Measurements from ENCODE around the gene KCNK1.
"Not testable (repeated sequence)": the region's sequence is repeated elsewhere in the genome, so short reads cannot be mapped to it uniquely, and the experiment has no call there.

Gene KCNK1

DNA sequence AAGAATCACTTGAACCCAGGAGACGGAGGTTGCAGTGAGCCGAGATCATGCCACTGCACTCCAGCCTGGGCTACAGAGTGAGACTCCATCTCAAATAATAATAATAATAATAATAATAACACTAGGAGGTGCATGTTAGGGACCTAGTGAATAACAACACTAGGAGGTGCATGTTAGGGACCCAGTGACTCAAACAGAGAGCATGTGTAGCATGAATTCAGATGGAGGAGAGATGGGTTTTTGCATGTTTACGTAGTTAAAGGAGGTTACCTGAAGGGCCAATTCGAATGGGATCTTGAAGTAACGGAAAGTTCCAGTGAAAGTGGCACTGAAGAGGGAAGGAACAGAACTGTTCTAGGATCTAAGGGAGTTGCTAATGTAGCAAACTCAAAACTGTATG lies 7.1 kb upstream of the KCNK1 start:
- no peaks in the 10 kb centered on the region for H3K27me3 ChIP-seq (replicated peaks; ENCODE audit: control insufficient read depth, insufficient read depth, low read length, poor library complexity, severe bottlenecking)
- no peak overlapping the region for H3K4me3 ChIP-seq (ENCODE audit: insufficient read depth, low read depth, low read length, poor library complexity, severe bottlenecking)
- H3K9me3 ChIP-seq (ENCODE audit: control insufficient read depth, low read length), result no peaks in the 10 kb centered on the region
- no peaks in the 10 kb centered on the region for H3K4me1 ChIP-seq (ENCODE audit: control insufficient read depth, insufficient read depth, low read length, poor library complexity, severe bottlenecking)
- no peaks in the 10 kb centered on the region for H3K36me3 ChIP-seq (ENCODE audit: control insufficient read depth, insufficient read depth, low read length)
- DNase-seq, result no peak
- no peak overlapping the region for H3K27ac ChIP-seq (ENCODE audit: insufficient read depth, low read length, poor library complexity, severe bottlenecking)

DNA sequence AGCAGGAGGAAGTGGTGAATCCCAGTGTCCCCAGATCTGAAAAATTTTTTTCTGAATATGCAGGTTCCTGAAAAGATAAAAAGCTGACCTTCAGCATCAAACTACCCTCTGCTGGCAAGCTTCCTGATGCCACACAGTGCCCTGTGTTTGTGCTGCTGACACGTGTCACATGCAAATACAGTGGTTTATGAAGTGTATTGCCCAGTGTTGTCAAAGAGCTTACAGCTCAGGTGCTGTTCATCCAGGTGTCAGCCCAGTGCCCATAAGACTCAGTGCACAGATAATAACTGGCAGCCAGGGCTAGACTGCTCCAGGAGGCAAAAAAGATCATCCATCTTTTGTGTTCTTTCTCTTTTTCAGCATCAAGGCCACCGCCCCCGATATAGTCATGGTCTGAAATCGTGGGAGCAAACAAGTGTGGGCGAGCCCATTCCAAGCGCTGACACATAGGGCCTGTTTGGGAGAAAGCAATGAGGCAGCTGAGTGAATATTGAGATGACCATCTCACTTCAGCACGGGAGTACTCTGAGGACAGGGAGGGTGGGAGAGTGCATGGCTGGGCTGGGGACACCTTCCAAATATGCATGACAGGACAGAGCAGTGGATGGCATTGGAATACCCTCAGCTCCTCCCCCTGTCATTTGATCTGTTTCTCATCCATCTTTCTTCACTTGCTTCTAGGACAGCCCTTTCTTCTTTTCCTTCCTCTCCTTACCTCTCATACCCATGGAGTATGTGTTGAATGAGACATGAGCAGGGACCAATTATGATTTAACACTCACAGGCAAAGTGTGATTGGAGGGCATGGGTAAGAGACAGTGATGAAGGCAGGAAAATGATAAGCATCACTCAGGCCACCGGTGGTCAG lies 6.4 kb upstream of the KCNK1 start:
- Histone ChIP-seq H3K36me3 (ENCODE audit: control insufficient read depth, insufficient read depth, low read length) (no peaks in the 10 kb centered on the region), H3K9me3 (ENCODE audit: control insufficient read depth, low read length) (no peaks in the 10 kb centered on the region), H3K27ac (ENCODE audit: insufficient read depth, low read length, poor library complexity, severe bottlenecking) (no peak overlapping the region), H3K4me1 (ENCODE audit: control insufficient read depth, insufficient read depth, low read length, poor library complexity, severe bottlenecking) (no peaks in the 10 kb centered on the region), H3K4me3 (ENCODE audit: insufficient read depth, low read depth, low read length, poor library complexity, severe bottlenecking) (no peak overlapping the region), H3K27me3 (replicated peaks; ENCODE audit: control insufficient read depth, insufficient read depth, low read length, poor library complexity, severe bottlenecking) (no peaks in the 10 kb centered on the region)
- DNase-seq, result no peak

DNA sequence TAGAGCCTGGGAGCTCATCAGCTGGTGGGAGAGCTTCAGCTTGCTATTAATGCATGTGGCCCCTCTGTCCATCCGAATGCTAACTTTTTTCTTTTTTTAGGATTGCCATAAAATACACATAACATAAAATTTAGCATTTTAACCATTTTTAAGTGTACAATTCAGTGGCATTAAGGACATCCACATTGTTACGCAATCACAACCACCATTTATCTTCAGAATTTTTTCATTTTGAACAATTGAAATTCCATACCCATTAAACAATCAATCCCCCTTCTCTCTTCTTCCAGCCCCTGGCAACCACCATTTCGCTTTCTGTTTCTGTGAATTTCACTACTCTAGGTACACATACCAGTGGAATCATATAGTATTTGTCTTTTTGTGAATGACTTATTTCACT lies 4.9 kb upstream of the KCNK1 start:
- no peak for DNase-seq

DNA sequence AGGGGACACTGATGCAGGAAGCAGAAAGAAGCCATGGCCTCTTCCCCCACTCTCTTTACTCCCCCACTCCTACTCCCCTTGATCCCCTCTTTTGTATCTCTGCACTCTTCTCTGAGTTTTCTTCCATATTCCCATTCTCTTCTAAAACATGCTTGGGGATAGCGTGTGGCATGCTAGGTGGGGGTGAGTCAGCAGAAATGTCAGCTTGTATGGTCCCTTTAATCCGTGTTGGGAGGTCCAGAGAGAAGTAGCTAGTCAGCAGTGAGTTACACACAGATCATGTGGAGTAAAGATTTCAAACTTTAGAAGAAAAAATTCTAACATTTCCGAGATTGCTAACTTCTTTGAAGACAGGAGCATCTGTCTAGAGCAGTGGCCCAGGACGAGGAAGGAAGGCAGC lies 4.0 kb upstream of the KCNK1 start:
- Histone ChIP-seq H3K4me3 (ENCODE audit: insufficient read depth, low read depth, low read length, poor library complexity, severe bottlenecking) (no peak overlapping the region), H3K9me3 (ENCODE audit: control insufficient read depth, low read length) (no peaks in the 10 kb centered on the region), H3K27me3 (replicated peaks; ENCODE audit: control insufficient read depth, insufficient read depth, low read length, poor library complexity, severe bottlenecking) (no peaks in the 10 kb centered on the region), H3K27ac (ENCODE audit: insufficient read depth, low read length, poor library complexity, severe bottlenecking) (no peak overlapping the region), H3K36me3 (ENCODE audit: control insufficient read depth, insufficient read depth, low read length) (no peaks in the 10 kb centered on the region), H3K4me1 (ENCODE audit: control insufficient read depth, insufficient read depth, low read length, poor library complexity, severe bottlenecking) (no peaks in the 10 kb centered on the region)
- no peak for DNase-seq

More for the DNA sequence above, 4.9 kb upstream of the KCNK1 start:
- Histone ChIP-seq H3K27ac (ENCODE audit: insufficient read depth, low read length, poor library complexity, severe bottlenecking) (no peak overlapping the region), H3K4me1 (ENCODE audit: control insufficient read depth, insufficient read depth, low read length, poor library complexity, severe bottlenecking) (no peaks in the 10 kb centered on the region), H3K9me3 (ENCODE audit: control insufficient read depth, low read length) (no peaks in the 10 kb centered on the region), H3K27me3 (replicated peaks; ENCODE audit: control insufficient read depth, insufficient read depth, low read length, poor library complexity, severe bottlenecking) (no peaks in the 10 kb centered on the region), H3K36me3 (ENCODE audit: control insufficient read depth, insufficient read depth, low read length) (no peaks in the 10 kb centered on the region), H3K4me3 (ENCODE audit: insufficient read depth, low read depth, low read length, poor library complexity, severe bottlenecking) (no peak overlapping the region)

DNA sequence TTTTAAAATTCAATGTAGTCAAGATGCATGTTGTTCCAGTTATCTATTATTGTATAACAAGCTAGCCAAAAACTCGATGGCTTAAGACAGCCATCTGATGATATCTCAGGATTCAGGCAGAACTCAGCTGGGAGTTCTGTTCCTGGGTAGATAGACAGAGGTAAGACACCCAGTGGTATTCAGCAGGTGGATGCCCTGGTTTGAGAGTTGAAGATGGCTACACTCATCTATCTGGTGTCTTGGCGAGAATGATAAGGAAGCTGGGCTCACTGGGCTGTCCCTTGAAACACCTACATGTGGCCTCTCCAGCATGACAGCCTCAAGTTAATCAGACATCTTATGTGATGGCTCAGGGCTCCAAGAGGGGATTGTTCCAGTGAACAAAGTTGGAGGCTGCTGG lies 3.3 kb upstream of the KCNK1 start:
- Histone ChIP-seq H3K27ac (ENCODE audit: insufficient read depth, low read length, poor library complexity, severe bottlenecking) (no peak overlapping the region), H3K36me3 (ENCODE audit: control insufficient read depth, insufficient read depth, low read length) (no peaks in the 10 kb centered on the region), H3K9me3 (ENCODE audit: control insufficient read depth, low read length) (no peaks in the 10 kb centered on the region), H3K4me3 (ENCODE audit: insufficient read depth, low read depth, low read length, poor library complexity, severe bottlenecking) (no peak overlapping the region), H3K4me1 (ENCODE audit: control insufficient read depth, insufficient read depth, low read length, poor library complexity, severe bottlenecking) (no peaks in the 10 kb centered on the region), H3K27me3 (replicated peaks; ENCODE audit: control insufficient read depth, insufficient read depth, low read length, poor library complexity, severe bottlenecking) (peaks cover 5% of the 10 kb centered on the region)
- DNase-seq, result no peak

DNA sequence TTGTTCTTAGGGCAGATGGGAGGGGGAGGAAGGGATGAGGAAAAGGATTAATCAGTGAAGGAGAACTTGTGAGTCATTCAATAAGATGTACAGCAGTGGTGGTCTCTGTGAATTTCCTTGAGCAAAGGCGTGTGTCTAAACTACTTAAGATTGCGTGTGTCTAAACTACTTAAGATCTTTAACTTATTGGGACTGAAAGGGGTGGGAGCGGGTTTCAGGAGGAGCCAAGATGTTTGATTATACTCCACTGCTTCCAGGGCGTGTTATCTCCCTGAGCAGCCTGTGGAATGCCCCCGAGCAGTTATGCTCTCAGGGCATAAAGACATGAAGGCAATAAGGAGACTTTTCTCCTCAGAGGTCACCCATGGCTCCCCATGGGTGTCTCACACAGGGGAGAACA lies 2.5 kb upstream of the KCNK1 start:
- H3K4me1 ChIP-seq (ENCODE audit: control insufficient read depth, insufficient read depth, low read length, poor library complexity, severe bottlenecking); H3K9me3 ChIP-seq (ENCODE audit: control insufficient read depth, low read length); DNase-seq; H3K27me3 ChIP-seq (replicated peaks; ENCODE audit: control insufficient read depth, insufficient read depth, low read length, poor library complexity, severe bottlenecking); H3K27ac ChIP-seq (ENCODE audit: insufficient read depth, low read length, poor library complexity, severe bottlenecking); H3K36me3 ChIP-seq (ENCODE audit: control insufficient read depth, insufficient read depth, low read length); H3K4me3 ChIP-seq (ENCODE audit: insufficient read depth, low read depth, low read length, poor library complexity, severe bottlenecking): not testable (repeated sequence)

DNA sequence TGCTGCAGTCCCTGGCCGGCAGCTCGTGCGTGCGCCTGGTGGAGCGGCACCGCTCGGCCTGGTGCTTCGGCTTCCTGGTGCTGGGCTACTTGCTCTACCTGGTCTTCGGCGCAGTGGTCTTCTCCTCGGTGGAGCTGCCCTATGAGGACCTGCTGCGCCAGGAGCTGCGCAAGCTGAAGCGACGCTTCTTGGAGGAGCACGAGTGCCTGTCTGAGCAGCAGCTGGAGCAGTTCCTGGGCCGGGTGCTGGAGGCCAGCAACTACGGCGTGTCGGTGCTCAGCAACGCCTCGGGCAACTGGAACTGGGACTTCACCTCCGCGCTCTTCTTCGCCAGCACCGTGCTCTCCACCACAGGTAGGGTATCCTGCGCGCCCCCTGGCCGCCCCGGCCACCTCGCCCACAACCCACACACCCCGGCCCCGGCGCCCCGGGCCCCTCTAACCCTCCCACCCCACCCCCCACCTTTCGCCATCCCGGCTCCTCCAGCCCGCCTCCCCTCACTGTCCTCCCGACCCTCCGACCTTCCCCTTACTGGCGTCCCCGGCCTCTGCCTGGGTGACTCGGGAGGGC lies 352 bp downstream of the KCNK1 start:
- H3K4me3 ChIP-seq (ENCODE audit: insufficient read depth, low read depth, low read length, poor library complexity, severe bottlenecking), result no peak overlapping the region
- no peak for DNase-seq
- no peaks in the 10 kb centered on the region for H3K9me3 ChIP-seq (ENCODE audit: control insufficient read depth, low read length)
- H3K4me1 ChIP-seq (ENCODE audit: control insufficient read depth, insufficient read depth, low read length, poor library complexity, severe bottlenecking), result no peaks in the 10 kb centered on the region
- H3K27ac ChIP-seq (ENCODE audit: insufficient read depth, low read length, poor library complexity, severe bottlenecking), result no peak overlapping the region
- H3K27me3 ChIP-seq (replicated peaks; ENCODE audit: control insufficient read depth, insufficient read depth, low read length, poor library complexity, severe bottlenecking), result peaks cover 5% of the 10 kb centered on the region
- no peaks in the 10 kb centered on the region for H3K36me3 ChIP-seq (ENCODE audit: control insufficient read depth, insufficient read depth, low read length)

DNA sequence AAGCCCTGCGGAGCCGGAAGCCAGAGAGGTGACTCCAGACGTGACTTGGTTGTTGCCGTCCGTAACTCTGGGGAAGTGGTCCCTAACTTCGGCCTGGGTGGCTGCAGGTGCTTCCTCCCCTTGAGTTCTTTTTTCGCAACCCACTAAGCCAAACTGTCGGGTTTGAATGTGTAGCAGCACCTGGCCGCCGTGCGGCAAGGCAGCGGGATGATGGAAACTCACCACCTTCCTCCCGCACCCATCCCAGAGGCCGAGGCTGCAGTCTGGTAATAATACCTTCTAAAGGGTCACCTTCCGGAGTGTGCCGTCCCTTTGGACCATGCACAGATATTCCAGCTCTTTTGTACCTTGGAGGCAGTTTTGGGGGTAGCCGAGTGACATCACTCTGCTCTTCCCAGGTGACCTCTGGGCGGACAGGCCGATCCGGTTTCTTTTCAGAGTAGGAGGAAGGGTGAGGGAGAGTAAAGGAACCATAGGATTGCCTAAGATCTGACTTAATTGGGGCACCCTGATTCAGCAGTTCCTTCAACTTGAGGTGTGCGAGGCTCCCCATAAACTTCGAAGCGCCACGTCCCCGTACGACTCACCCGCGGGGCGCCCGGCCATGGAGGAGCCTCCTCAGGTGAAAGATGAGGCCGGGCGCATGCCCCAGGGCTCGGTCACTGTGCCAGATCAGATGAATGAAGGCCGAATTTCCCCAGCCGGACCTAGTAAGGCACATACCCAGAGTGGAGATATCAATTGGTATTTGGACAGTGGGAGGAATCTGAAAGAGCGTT lies 1.0 kb downstream of the KCNK1 start:
- no peak for DNase-seq
- Histone ChIP-seq H3K36me3 (ENCODE audit: control insufficient read depth, insufficient read depth, low read length) (no peaks in the 10 kb centered on the region), H3K9me3 (ENCODE audit: control insufficient read depth, low read length) (no peaks in the 10 kb centered on the region), H3K4me1 (ENCODE audit: control insufficient read depth, insufficient read depth, low read length, poor library complexity, severe bottlenecking) (no peaks in the 10 kb centered on the region), H3K27me3 (replicated peaks; ENCODE audit: control insufficient read depth, insufficient read depth, low read length, poor library complexity, severe bottlenecking) (peaks cover 5% of the 10 kb centered on the region), H3K4me3 (ENCODE audit: insufficient read depth, low read depth, low read length, poor library complexity, severe bottlenecking) (no peak overlapping the region), H3K27ac (ENCODE audit: insufficient read depth, low read length, poor library complexity, severe bottlenecking) (no peak overlapping the region)

DNA sequence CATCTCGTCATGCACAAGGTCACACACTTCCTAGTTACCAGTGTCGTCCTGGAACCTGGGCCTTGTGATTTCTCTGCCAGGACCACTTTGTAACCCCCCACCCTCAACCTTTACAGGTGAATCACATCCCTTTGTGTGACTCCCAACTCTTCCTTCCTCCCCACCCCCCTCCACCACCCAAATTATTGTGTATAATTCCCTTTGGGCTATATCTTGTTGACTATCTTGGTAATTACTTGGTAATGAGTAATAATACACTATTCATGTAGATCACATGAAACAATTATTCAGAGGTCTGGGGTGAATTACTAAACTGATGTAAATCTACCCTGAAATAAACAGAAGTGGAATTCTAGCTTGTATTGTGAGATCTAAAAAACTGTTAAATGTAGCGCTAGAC lies 1.7 kb downstream of the KCNK1 start:
- Histone ChIP-seq H3K4me1 (ENCODE audit: control insufficient read depth, insufficient read depth, low read length, poor library complexity, severe bottlenecking) (no peaks in the 10 kb centered on the region), H3K36me3 (ENCODE audit: control insufficient read depth, insufficient read depth, low read length) (no peaks in the 10 kb centered on the region), H3K4me3 (ENCODE audit: insufficient read depth, low read depth, low read length, poor library complexity, severe bottlenecking) (no peak overlapping the region), H3K27me3 (replicated peaks; ENCODE audit: control insufficient read depth, insufficient read depth, low read length, poor library complexity, severe bottlenecking) (peaks cover 5% of the 10 kb centered on the region), H3K9me3 (ENCODE audit: control insufficient read depth, low read length) (no peaks in the 10 kb centered on the region), H3K27ac (ENCODE audit: insufficient read depth, low read length, poor library complexity, severe bottlenecking) (no peak overlapping the region)
- DNase-seq, result no peak

DNA sequence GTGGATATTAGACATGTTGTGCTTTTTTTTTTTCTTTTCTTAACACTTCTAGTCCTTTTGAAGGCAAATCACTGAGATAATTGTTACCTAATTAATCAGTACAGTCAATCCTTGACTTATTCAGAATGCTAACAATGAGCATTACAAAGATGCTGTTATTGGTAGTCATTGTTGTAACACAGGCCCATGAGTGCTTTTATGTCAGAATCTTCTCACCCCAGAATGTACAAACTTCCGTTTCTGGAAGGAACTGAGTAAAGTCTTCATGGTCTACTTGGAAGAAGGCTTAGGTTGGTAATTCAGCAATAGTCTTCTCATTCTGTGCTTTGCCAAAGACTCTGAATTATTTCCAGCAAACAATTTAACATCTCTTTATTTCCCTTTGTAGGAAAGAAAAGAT lies 3.1 kb downstream of the KCNK1 start:
- DNase-seq, result no peak
- Histone ChIP-seq H3K9me3 (ENCODE audit: control insufficient read depth, low read length) (no peaks in the 10 kb centered on the region), H3K4me3 (ENCODE audit: insufficient read depth, low read depth, low read length, poor library complexity, severe bottlenecking) (no peak overlapping the region), H3K27me3 (replicated peaks; ENCODE audit: control insufficient read depth, insufficient read depth, low read length, poor library complexity, severe bottlenecking) (peaks cover 5% of the 10 kb centered on the region), H3K27ac (ENCODE audit: insufficient read depth, low read length, poor library complexity, severe bottlenecking) (no peak overlapping the region), H3K36me3 (ENCODE audit: control insufficient read depth, insufficient read depth, low read length) (no peaks in the 10 kb centered on the region), H3K4me1 (ENCODE audit: control insufficient read depth, insufficient read depth, low read length, poor library complexity, severe bottlenecking) (no peaks in the 10 kb centered on the region)
